HG02571 (cell line): ENCODE measurements around the gene USP22.

Experiments
- ATAC-seq: cut with Tn5 transposase; IDR thresholded peaks from one replicate; pipeline ENCODE4 v1.9.1; 2021; ENCODE audit warnings: mild to moderate bottlenecking, moderate library complexity; ENCODE audit not compliant: unreplicated experiment

Gene USP22

DNA sequence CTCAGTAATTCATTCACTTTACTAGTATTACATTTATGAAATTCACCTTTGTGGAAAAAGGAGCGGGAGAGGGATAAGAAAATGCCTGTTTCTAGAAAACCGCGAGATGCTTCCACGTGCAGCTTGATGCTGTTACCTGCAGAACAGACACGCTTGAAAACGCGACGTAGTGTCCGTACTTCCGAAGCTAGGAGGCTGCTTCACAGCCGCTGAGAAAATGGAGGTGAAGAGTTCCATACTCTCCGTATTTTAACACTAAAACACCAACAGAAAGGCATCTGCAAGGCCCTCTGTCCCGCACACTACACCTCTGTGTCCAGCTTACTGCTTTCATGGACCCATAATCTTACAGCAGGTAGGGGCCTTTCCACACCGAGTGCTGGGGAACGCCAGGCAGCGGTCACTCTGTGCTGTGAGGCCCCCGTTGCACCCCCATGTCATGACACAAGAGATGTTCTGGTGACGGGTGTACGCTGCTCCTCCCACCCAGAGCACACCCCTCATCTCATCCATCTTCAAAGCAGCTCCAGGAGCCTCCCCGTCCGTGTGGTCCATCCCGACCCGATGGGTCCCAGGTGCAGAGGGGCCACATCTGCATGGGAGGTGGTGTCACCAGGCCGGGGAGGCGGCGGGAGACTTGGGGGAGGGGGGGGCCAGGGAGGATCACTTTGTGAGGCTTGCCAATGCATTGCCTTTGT is 40.4 kb downstream of the USP22 start:
- no peak for ATAC-seq

DNA sequence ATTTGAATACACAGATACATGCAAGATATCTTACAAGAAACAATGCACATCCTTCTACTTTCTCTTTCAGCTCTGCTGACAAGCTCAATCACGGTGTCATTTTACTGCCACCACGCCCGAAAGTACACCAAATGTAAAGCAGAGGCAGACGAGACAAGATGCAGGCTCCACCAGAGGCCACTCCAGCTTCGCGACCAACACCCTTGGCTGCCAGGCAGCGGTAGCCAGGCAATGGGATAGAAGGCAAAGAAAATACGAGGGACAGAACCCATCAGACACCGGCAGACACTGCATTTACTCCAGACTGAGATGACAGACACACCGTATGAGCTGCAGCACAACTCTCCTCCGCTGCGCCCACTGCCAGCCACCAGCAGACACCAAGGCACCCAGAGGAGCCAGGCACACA is 41.0 kb downstream of the USP22 start:
- no peak for ATAC-seq

DNA sequence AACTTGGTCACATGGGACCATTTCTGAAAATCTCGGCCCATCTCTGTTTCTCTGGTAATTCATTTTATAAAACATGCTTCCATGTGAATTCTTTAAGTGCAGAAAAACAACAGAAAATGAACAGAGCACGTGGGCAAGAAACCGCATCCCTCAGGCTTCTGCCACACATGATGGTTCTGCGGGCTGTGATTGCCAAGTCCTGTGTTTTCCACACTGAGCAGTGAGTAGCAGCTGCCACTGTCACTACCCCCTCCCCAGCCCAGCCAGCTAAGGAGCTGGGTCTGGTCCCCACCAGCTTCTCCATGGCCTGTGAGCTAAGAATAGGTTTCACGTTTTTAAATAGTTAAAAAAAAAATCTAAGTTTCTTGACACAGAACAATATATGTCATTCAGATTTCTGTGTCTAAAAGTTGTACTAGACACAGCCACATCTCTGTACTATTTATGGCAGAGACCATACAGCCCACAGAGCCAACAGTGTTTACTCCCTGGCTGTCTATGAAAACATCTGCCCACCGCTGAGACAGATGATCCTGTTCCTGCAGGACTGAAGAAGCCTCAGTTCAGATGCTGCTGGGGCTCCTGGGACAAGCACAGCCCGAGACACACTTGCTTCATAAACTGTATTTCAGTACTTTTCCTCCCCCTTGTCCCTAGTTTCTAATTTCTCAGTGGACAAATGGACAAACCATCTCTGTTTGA is 41.5 kb downstream of the USP22 start:
- ATAC-seq: no peak

DNA sequence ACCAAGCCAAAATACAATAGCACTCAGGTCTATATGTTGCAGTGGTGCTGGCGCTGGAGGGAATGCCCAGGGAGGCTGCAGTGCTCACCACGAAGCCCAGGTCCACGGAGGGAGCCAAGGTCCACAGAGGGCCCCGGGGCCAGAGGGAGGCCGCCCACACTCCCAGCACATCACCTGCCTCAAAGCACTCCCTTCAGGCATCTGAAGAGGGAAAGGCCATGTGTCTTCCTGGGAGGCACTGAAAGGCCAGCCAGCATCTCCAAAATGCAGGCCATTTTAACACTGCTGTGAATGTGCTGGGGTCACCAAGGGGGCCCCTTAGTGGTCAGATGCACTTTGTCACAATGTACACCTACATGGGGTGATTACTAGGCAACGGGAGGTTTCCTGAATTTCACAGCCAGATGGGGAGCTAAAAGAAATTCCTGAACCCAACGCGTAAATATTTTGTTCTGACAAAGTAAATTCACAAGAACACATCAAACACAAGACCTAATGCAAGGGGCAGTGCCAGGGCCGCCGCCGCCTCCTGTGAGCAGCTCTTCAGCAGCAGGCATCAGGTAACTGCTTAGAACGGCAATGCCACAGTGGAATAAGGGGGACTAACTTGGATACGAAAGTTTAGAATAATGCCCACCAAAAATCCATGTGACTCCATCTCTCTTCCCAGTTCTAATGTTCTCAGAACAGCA is 42.8 kb downstream of the USP22 start:
- no peak for ATAC-seq

DNA sequence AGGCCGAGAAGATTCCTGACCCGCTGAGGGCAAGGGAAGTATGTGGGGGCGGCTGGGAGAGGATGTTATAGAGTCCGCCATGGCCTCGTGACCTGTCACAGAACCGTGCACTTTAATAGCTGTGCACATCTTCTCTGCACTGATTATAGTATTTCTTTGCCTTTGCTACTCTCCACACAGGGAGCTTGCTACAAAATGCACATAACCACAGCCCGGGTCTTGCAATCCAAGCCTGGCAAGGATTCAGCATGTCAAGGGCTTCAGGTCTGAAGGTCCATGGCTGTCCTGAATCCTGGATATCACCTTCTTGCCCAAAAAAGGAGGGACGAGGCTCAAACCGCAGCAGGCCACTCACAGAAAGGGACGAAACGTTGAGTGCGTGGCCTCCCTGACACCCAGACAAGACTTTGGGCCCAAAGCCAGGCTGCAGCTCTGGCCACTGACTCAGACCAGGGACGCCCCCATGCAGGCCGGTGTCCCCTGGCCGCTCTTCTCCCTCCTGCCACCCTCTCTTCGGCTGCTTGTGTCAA is 43.7 kb downstream of the USP22 start:
- ATAC-seq: no peak

DNA sequence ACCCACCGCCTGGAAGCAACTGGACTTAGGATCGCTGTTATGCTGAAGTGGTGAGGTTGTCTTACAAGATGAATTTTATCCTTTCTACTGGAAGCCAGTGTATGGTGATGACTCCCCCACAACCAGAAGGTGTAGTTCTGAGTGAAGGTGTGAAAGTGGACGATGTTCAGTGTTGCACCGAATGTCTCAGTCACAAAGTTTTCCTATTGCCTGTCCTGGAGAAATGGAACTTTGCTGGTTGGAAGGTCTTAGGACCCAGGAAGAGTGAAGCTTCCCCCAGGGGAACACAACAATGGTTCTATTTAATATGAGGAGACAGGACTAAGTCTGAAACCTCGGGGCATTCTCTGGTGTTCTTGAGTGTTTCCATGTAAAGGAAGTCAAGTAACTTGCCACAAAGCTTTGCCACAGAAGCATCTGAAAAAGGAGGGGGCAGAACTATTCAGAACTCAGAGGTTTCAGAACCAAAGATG is 44.2 kb downstream of the USP22 start:
- no peak for ATAC-seq

DNA sequence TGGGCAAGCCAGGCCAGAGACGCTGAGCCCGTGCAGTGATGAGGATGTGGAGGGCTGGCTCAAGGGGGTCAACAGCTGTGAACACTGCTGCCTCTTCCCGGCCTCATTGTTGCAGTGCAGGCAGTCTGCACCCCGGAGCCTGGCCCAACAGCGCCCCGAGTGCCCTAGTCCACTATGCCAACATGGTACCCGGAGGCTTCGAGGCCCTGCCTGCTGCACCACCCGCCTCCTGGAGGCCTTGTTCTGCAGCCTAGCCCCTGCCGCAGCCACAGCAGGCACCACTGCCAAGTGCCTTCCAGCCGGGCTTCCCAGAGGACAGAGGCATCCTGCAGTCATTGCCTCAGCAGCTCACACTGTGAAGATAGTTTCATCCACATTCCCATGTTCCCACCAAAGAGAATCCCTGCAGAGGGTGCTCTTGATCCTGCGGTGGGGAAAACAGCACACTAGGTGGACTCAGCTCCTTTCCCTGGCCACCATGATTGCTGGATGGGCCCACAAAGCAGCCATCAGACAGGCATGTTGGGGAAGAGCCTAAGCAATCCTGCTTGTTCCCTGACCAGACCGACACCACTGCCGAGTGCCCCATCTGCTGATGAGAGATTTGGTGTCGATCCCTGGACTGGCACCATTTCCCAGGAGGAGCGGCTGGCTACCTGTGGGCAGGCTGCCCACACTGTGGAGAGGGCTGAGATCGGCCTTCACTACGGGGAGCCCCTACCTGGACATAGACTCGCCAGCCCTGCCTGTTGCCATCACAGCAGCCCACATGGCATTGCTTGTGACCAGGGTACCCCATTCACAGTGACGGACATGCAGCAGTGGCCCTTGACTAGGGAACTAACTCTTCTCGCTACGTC is 44.9 kb downstream of the USP22 start:
- ATAC-seq: no peak

DNA sequence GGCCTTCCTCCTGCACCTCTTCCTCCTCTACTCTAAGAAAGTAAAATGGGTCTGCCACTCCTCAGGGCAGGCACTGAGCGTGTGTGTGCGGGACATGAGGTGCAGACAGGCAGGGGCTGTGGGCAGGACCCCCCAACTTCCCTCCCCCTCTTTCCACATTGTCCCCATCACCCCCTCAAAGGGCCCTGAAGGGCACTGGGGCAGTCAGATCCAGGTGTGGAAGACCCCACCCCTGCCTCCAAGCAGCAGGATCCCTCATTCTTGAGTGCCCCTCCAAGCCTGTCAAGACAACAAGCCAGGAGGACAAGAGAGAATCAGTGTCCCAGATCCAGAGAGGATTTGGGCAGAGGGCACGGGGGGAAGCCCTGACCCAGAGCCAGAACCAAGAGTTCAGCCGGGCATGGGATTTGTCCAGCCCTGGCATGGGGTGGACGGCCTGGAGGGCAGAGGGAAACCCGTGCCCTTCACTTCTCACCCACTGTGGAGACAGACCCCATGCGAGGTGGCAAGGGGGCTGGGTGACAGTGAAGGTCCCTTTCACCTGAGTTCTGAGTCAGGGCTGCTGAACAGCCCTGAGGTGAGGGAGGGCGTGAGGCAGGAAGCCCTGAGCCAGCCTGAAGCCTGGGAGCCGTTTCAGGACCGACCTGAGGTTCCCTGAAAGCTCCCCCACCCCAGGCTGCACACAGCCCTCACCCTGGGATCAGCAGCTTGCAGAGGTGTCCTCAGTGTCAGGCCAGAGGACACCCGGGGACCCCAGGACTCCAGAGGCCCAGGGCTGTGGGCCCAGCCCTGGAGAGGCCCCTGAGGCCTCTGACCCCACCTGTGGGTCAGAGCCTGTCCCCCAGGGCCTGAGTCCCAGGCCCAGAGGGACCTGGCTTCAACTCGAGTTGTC is 45.8 kb downstream of the USP22 start:
- no peak for ATAC-seq

DNA sequence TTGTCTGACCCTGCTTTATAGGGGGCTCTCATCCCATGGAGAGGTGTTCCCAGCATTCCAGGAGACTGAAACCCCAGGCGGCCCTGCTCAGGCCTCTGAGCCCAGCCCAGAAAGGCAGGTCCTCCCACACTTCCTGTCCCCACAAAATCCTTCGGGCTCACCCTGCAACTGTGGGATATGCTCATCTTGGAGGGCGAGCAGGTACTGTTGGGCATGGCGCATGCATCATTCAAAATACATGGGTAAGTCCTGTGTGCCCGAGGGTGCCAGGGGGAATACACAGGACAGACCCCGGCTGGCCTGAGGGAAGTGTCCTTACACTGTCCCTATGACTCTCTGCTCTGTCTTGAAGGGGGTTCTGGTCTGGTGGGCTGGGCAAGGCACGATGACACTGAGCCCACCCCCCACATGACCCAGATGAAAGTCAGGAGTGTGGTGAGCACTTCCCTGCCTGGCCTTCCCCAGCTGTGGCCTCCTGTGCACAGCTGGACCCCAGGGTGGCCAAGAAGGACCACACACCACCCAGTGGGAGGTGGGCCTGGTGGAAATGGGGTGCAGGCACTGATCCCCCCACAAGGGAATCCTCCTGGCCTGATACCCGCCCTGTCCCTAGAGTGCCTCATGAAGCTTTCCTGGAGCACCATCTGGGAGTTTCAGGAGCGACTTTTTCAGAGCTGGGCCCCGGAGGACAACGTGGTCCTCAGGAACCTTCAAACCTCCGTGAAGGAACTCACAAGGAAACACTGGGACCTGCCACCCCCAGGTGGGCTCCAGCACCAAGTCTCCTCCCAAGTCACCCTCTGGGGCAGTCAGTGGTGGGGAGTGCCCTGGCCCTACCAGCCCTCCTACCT is 46.7 kb downstream of the USP22 start:
- no peak for ATAC-seq

DNA sequence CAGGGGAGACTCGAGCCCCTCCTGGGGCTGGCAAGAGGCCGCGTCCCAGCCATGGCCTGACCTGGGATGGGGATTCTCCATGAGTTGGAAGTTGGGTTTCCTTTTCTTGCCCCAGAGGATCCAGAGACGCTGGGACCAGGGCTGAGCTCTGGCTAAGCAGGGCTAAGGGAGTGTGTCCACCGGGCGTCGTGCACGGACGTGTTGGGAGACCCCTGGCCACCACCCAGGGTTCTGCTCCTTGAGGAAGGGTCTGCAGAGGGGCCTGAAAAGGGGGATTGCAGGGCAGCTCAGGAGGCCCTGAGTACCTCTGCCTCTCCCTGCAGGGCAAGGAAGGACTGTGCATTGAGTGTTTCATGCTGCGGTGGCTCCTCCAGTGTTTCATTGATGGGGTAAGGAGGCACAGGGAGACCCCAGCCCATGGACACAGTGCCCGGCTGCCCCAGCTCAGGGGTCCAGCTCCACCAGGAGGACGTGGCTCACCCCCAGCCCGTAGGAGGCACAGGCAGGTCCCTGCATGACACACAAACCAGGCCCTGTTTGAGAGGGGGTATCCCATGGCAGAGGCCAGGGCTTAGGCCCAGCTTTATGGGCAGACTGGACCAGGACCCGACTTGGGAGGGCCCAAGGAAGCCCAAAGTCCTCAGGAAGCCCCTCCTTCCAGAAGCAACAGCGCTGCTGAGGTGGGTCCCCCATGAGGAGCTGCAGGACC is 47.5 kb downstream of the USP22 start:
- ATAC-seq: no peak

DNA sequence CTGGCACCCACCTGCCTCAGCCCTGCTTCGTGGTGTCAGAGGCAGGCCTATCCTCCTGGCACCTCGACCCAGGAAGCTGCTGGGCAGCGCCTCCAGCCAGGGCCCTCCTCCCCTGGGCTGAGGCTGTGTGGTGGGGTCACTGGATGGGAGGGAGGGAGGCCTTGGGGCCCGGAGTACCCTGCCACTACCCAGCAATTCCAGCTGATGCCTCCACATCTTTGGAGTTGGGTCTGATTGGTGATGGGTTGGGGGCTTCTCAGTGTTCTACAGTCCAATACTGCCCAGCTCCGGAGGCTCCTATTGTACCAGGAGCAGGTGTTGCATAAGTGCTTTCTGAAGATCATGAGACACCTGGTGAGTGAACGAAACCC is 48.0 kb downstream of the USP22 start:
- ATAC-seq: no peak

DNA sequence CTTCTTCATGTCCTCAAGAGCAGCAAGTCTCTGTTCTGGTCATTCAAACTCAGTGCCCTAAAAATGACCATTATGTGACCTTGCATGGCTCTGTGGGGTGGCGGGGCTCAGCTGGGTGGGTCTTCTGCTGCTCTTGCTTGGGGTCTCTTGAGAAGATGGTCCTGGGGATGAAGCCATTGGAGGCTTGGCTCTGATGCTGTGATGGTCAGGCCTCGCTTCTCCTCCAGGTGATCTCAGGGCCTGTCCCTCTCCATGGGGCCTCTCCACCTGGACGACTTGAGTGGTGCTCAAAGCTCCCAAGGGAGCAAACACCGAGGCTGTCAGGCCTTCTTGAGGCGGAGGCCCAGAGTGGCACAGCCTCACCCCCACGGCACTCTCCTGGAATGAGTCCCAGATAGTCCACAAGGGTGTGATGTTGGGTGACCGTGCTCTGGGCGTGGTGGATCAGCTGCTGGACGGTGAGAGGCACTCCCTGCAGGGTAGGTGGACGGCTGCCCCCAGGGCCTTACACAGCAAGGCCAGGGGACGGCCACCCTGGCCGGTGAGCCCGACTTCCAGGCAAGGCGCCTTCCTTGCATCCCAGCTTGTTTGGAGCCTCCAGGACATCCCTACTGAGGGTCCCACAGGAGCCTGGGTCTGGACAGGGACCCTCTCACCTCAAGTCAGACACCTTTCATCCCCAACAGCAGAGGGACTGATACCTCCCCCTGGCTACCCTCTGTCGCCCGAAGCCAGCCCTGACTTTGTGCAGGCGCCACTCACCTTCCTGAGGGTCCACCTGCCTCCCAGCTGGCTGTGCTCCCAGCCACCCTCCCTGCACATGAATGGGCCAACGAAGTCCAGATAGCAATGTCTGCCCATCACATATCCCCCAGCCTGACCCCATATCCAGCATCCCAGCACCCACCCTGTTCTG is 48.7 kb downstream of the USP22 start:
- ATAC-seq: no peak

DNA sequence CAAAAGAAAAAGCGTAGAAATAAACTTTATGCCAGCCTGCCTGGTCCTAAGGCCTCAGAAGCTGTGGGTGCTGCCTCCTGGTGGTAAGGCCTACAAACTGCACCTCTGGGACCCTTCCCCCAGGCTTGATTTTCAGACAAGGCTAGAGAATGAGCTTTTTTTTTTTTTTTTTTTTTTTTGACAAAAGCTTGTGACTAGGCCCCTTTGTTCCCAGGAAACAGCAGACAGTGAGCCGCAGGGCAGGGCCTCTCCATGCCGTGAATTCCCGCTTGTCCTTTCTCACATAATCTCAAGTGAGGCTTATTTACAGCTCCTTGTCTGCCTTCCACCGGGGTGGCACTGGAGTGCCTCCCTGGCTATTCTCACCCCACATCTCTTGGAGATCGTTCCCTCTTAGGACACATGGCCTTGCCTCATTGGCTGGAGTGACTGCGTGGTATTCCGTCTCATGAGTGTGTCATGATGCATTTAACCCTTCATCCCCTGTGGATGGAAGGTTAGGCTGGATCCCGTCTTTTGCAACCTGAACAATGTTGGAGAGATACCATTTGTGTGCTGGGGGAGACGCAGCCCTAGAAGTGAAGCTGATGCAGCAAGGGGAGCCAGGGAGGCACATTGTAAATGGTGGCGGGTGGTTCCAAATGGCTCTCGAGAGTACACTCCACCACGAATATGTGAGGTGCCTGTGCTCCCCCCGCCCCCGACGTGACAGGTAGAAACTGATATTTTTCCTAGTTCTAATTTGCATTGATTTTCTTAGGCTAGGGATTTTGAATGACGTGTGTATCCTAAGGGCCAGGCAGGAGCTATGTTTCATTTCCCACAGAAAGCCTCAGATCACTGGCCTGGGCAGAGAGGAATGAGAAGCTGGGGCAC is 49.6 kb downstream of the USP22 start:
- ATAC-seq: no peak

DNA sequence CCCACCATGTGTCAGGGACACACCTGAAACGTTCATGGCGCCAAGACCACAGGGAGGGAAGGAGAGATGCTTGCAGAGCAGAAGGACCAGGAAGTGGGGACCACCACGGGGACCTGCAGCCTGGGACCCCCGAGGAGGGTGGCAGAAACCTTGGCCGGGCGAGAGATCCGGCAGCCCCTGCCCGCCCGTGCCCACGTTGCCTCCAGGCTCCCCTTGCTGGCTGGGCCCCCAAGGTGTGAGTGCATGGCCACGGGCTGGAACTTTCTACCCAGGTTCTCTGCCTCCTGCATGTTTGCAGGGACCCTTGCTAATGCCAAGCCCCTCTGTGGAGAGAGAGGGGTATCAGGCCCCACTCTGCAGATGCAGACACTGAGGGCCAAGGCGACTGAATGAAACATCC is 50.4 kb downstream of the USP22 start:
- no peak for ATAC-seq

DNA sequence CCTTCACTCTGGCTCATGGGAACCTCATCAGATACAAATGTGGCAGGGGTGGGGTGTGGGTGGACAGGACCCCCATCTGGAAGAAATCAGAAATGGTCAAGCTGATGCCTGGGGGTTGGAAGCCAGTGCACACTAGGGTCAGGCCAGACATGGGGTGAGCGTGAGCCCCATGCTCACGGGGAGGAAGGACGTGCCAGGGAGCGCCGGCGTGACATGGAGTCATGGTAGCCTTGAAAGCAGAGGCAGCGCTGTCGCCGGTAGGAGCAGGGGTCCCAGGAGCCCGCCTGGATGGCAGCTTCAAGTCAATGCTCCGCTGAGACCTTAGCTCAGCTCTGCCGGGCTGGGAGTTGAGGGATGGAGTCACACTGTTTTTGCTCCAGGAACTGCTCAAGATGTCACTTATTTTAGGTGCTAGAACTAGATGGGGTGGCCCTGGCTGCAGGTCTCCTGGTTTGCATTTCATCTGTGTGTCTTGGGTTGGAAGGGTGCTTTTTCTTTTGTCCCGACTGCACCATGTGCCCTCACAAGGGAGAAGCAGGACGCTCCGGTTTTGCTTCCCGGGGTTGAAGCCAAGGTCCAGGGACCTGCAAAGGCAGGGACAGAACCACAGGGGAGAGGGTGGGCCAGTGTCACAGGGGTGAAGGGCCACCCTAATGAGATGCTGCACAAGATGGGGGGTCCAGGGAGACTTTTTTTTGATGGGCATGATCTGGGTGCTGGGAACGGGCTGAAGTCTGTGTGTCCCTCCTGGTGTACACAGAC is 51.4 kb downstream of the USP22 start:
- ATAC-seq: no peak
